GM12878 (cell line): ENCODE data around the gene PDLIM4. TPM values are rescaled to one million over a fixed set of nuclear protein-coding genes. Genes with fewer than 3 reads are reported as not detected.

ENCODE experiments used
- ATAC-seq: fragments of 200-7000 bp; cut with Tn5 transposase; 3 replicates; pipeline ENCODE4 v1.9.1; 2020; ENCODE audit warnings: mild to moderate bottlenecking, moderate library complexity
- BruUV-seq: library from RNA; stranded (reverse); fragments of 400-500 nt; replicated peaks from 2 replicates; lab custom pipeline; 2021; lab: Mats Ljungman, UMichigan
- CTCF ChIA-PET: fragments of 300-600 bp; sonication (Branson Sonifier 250); formaldehyde crosslinking; extraction: SDS; loops from one replicate; lab custom pipeline; 2021; ENCODE audit warnings: inconsistent platforms; lab: Yijun Ruan, JAX
- POLR2A ChIA-PET: fragments of 350-600 bp; formaldehyde crosslinking; extraction: SDS; loops from one replicate; lab custom pipeline; 2021; ENCODE audit warnings: inconsistent platforms; lab: Charles Lee
- RAD21 ChIA-PET: fragments of 300-600 bp; sonication (Branson Sonifier 250); formaldehyde crosslinking; loops from one replicate; lab custom pipeline; 2023; ENCODE audit warnings: antibody characterized with exemption; ENCODE audit not compliant: unreplicated experiment; lab: Charles Lee
- SMC1A ChIA-PET: fragments of 300-600 bp; sonication (Branson Sonifier 250); formaldehyde crosslinking; loops from one replicate; lab custom pipeline; 2023; ENCODE audit not compliant: unreplicated experiment, uncharacterized antibody; lab: Charles Lee
- DNase-seq: peaks from one replicate; pipeline ENCODE4 v3.0.0-alpha.2; 2011; ENCODE audit warnings: low read depth, low spot score
- FAIRE-seq: peaks from 3 replicates; lab custom pipeline; 2011; peaks lifted over from hg19 to GRCh38; lab: Jason Lieb, UNC
- H2AFZ ChIP-seq: 2 replicates; pipeline ENCODE4 v1.6.0; 2011; ENCODE audit warnings: low read depth, low read length, control low read depth; ENCODE audit not compliant: control insufficient read depth
- H3K27ac ChIP-seq: 2 replicates; pipeline ENCODE4 v1.5.1; 2011; ENCODE audit warnings: control low read depth; ENCODE audit not compliant: control insufficient read depth, insufficient read depth
- H3K27me3 ChIP-seq, 2 experiments: replicated peaks in 1 of 2; 2 replicates each; pipeline versions ENCODE4 v1.6.0 to v1.6.1; 2011; ENCODE audit warnings: low read length in 1 of 2; ENCODE audit not compliant: control insufficient read depth in 2 of 2, insufficient read depth in 2 of 2
- H3K36me3 ChIP-seq, 2 experiments: 2 replicates each; pipeline ENCODE4 v1.5.1; 2011; ENCODE audit warnings: low read length in 1 of 2; ENCODE audit not compliant: control insufficient read depth in 2 of 2, insufficient read depth in 2 of 2
- H3K4me1 ChIP-seq: 2 replicates; pipeline ENCODE4 v1.6.1; 2011; ENCODE audit warnings: mild to moderate bottlenecking, low read length, moderate library complexity, mixed read lengths; ENCODE audit not compliant: control insufficient read depth, insufficient read depth
- H3K4me2 ChIP-seq: 2 replicates; pipeline ENCODE4 v1.6.0; 2011; ENCODE audit warnings: control low read depth; ENCODE audit not compliant: control insufficient read depth, insufficient read depth
- H3K4me3 ChIP-seq: fragments of 200-600 bp; sonication (generic); 2 replicates; pipeline ENCODE4 v1.5.1; 2016
- H3K79me2 ChIP-seq: 2 replicates; pipeline ENCODE4 v1.6.0; 2011; ENCODE audit warnings: low read length; ENCODE audit not compliant: control insufficient read depth, insufficient read depth
- H3K9ac ChIP-seq: 2 replicates; pipeline ENCODE4 v1.8.0; 2011; ENCODE audit warnings: low read length, control low read depth, mixed read lengths; ENCODE audit not compliant: control insufficient read depth, insufficient read depth
- H3K9me3 ChIP-seq: replicated peaks from 3 replicates; pipeline ENCODE4 v1.5.1; 2011; ENCODE audit warnings: mild to moderate bottlenecking, low read length; ENCODE audit not compliant: control insufficient read depth, insufficient read depth
- H4K20me1 ChIP-seq: 2 replicates; pipeline ENCODE4 v1.6.0; 2011; ENCODE audit not compliant: control insufficient read depth, insufficient read depth
- BACH1 ChIP-seq: fragments of 450-650 bp; IDR thresholded peaks from 2 replicates; pipeline ENCODE4 v1.6.1; 2017; ENCODE audit warnings: mild to moderate bottlenecking, borderline replicate concordance
- CBX5 ChIP-seq: sonication (generic); IDR thresholded peaks from 2 replicates; pipeline ENCODE4 v1.6.1; 2016; ENCODE audit warnings: low read depth, moderate library complexity, mild to moderate bottlenecking, inconsistent platforms
- CREB1 ChIP-seq: IDR thresholded peaks from 2 replicates; pipeline ENCODE4 v1.6.1; 2012; ENCODE audit warnings: low read depth, mild to moderate bottlenecking, inconsistent platforms
- EED ChIP-seq: sonication (generic); IDR thresholded peaks from 2 replicates; pipeline ENCODE4 v1.6.1; 2016; ENCODE audit warnings: antibody characterized with exemption, low read depth
- GATAD2B ChIP-seq: fragments of 450-650 bp; conservative IDR thresholded peaks from 2 replicates; pipeline ENCODE4 v1.6.1; 2017; ENCODE audit warnings: low read depth, mild to moderate bottlenecking, moderate library complexity
- LARP7 ChIP-seq: fragments of 450-650 bp; IDR thresholded peaks from 2 replicates; pipeline ENCODE4 v1.6.1; 2017; ENCODE audit warnings: mild to moderate bottlenecking
- MTA2 ChIP-seq: fragments of 450-650 bp; IDR thresholded peaks from 2 replicates; pipeline ENCODE4 v1.6.1; 2016; ENCODE audit warnings: low read depth, mild to moderate bottlenecking, moderate library complexity
- MXI1 ChIP-seq: fragments of 150-350 bp; IDR thresholded peaks from 2 replicates; pipeline ENCODE4 v1.6.1; 2011; ENCODE audit warnings: low read depth, mild to moderate bottlenecking, inconsistent platforms, low read length, improper control_type of control experiment
- NBN ChIP-seq: fragments of 450-650 bp; IDR thresholded peaks from 2 replicates; pipeline ENCODE4 v1.6.1; 2016
- NKRF ChIP-seq: fragments of 450-650 bp; conservative IDR thresholded peaks from 2 replicates; pipeline ENCODE4 v1.6.1; 2017; ENCODE audit warnings: mild to moderate bottlenecking, moderate library complexity
- NR2F1 ChIP-seq: fragments of 450-650 bp; conservative IDR thresholded peaks from 2 replicates; pipeline ENCODE4 v1.6.1; 2017; ENCODE audit warnings: mild to moderate bottlenecking
- POLR2A ChIP-seq: IDR thresholded peaks from 2 replicates; pipeline ENCODE4 v1.6.1; 2011; ENCODE audit warnings: low read depth, mild to moderate bottlenecking, low read length
- POU2F2 ChIP-seq: IDR thresholded peaks from 3 replicates; pipeline ENCODE4 v1.6.1; 2011; ENCODE audit warnings: low read depth, mild to moderate bottlenecking, low read length, borderline replicate concordance
- RCOR1 ChIP-seq: conservative IDR thresholded peaks from 2 replicates; pipeline ENCODE4 v1.6.1; 2012; ENCODE audit warnings: low read depth, low read length, improper control_type of control experiment
- RUNX3 ChIP-seq: IDR thresholded peaks from 2 replicates; pipeline ENCODE4 v1.6.1; 2012; ENCODE audit warnings: low read length, inconsistent platforms
- TAF1 ChIP-seq: IDR thresholded peaks from 2 replicates; pipeline ENCODE4 v1.6.1; 2011; ENCODE audit warnings: mild to moderate bottlenecking, low read depth, low read length, borderline replicate concordance
- ZBTB33 ChIP-seq: fragments of 450-650 bp; IDR thresholded peaks from 2 replicates; pipeline ENCODE4 v1.6.1; 2017; ENCODE audit warnings: mild to moderate bottlenecking
- ZNF217 ChIP-seq: fragments of 450-650 bp; IDR thresholded peaks from 2 replicates; pipeline ENCODE4 v1.6.1; 2017; ENCODE audit warnings: antibody characterized with exemption, mild to moderate bottlenecking
- WGBS: methylation state at CpG from one replicate; pipeline ENCODE4 v1.1.6; 2016; ENCODE audit warnings: low lambda C conversion rate; ENCODE audit not compliant: insufficient replicate concordance, insufficient coverage; ENCODE audit errors: missing lambda C conversion rate; 5-methylcytosine and 5-hydroxymethylcytosine counted together
- in situ Hi-C: fragments of 300-500 bp; cut with MboI; formaldehyde crosslinking; loops from 9 replicates; pipeline ENCODE4 v1.14.3; 2018; ENCODE audit warnings: mixed read lengths
- intact Hi-C: fragments of 100-400 bp; cut with micrococcal nuclease; formaldehyde crosslinking; loops from one replicate; pipeline ENCODE4 v1.14.2; 2022; ENCODE audit not compliant: unreplicated experiment
- polyA plus RNA-seq, 11 experiments: library from polyadenylated mRNA; depleted of rRNA in 4 of 11; unstranded in 6 of 11; stranded (reverse) in 5 of 11; fragments of >200 nt; fragmentation: Nextera tagmentation in 4 of 11; fragmentation: Illumina TruSeq in 1 of 11; extraction: Ambion mirVana in 4 of 11; extraction: Trizol in 1 of 11; gene quantifications; 1 replicate in 1 of 11; 2 replicates in 10 of 11; pipeline versions ENCODE4 v1.2.1 to v1.2.3, GENCODE V29; 2011 to 2016; ENCODE audit warnings: inconsistent platforms in 2 of 11, missing spikeins in 2 of 11, low read depth in 1 of 11
- total RNA-seq, 4 experiments: library from RNA; depleted of rRNA in 3 of 4; stranded (reverse); fragments of >200 nt in 3 of 4; fragmentation: Illumina TruSeq in 1 of 4; extraction: Trizol in 1 of 4; gene quantifications; 2 replicates each; pipeline versions ENCODE4 v1.2.1 to v1.2.3, GENCODE V29; 2013 to 2021
- TF ChIP-seq, protein P1 (sequence below): fragments of 450-650 bp; IDR thresholded peaks from 2 replicates; pipeline ENCODE4 v1.6.1; 2016; ENCODE audit warnings: mild to moderate bottlenecking

PDLIM4 gene
- total and polyA plus RNA-seq, 10 of the 15 experiments (the other 5 are each of a cell fraction or from before 2014, with no cell fraction given) = 0.13 to 1.7 (median 0.39) TPM; not detected in 3

DNA sequence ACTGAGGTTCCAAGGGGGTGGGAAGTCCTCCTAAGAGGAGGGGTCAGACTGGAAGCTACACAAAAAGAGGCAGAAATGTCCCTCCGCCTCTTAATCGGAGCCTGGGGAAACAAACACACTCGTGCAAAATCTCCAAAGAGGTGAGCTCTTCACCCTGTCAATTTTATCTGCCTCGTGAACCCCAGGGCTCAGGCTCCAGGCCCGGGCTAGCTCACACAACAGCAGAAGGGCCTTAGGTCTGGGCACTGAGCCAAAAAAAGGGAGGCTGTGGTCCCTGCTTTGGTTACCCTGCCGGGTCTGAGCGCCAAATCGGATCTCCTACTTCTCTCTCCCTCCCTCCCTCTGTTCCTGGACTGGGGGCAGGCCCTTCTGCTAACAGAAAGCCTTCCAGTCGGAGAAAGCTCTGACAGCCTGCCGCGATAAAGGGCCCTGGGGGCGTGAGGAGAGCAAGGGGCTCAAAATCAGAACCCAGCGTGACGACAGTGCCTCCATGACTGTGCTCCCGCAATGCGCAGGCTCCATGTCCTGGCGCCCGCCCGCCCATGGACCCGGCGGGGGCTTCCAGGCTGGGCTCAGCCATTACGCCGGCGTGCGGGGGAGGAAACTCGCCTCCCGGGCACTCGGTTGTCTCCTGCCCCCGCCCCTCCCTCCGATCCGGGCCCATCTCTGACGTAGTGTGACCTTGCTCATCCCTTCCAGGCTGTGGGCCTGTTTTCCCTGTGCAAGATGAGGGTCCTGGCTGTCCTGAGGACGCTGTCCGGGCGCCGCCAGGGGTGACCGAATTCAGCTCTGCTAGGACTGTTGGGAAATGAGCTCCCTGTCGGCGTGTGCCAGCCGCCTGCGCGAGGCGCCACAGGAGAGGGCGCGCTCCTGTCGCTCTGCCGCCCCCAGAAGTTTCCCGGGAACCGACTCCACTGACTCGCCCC, 35.8 kb downstream of the PDLIM4 start:
- POLR2A ChIA-PET = interaction anchor here (0.5 to 2.1 kb wide), 16 partner anchors 8 to 761 kb away, joined by 3 to 18 read pairs (median 4); partner anchors contain the start of genes IRF1 and P4HA2
- Histone ChIP-seq H4K20me1 (no peaks in the 10 kb centered on the region; the same call in 1 of the 2 replicates), H3K27me3 (peaks cover 5 to 25% of the 10 kb centered on the region in 2 experiments; a peak in 3 of 4 replicates), H3K4me3 (peak overlapping the region; percentile 70), H3K4me1 (peaks cover 21% of the 10 kb centered on the region), H3K9ac (peak overlapping the region; percentile 58), H3K9me3 (no peaks in the 10 kb centered on the region), H3K79me2 (no peaks in the 10 kb centered on the region), H3K4me2 (peak overlapping the region; percentile 99), H2AFZ (peak overlapping the region; percentile 91), H3K27ac (no peak overlapping the region), H3K36me3 (no peaks in the 10 kb centered on the region)
- ATAC-seq = peak; percentile 67
- DNase-seq = no peak
- SMC1A ChIA-PET = interaction anchor here (0.5 to 4.3 kb wide), 17 partner anchors 10 to 1027 kb away, joined by 3 to 38 read pairs (median 4); partner anchors contain the start of gene SLC22A5
- intact Hi-C loops = no loop called here
- BruUV-seq = no TSS peak
- no peak for FAIRE-seq
- WGBS = 8% methylated on average over 50 of the region's 50 CpGs
- RAD21 ChIA-PET = interaction anchor here (0.6 to 4.9 kb wide), 20 partner anchors 11 to 435 kb away, joined by 3 to 38 read pairs (median 4); partner anchors contain the start of gene SLC22A5
- in situ Hi-C loops = no loop called here
- CTCF ChIA-PET = interaction anchor here (0.8 to 5.6 kb wide), 16 partner anchors 10 to 187 kb away, joined by 3 to 66 read pairs (median 5); no protein-coding TSS in a partner anchor
- TF ChIP-seq NBN = 0 out of 2 replicates have a peak, but pooled peaks have one; percentile 51
- TF ChIP-seq, protein P1, sequence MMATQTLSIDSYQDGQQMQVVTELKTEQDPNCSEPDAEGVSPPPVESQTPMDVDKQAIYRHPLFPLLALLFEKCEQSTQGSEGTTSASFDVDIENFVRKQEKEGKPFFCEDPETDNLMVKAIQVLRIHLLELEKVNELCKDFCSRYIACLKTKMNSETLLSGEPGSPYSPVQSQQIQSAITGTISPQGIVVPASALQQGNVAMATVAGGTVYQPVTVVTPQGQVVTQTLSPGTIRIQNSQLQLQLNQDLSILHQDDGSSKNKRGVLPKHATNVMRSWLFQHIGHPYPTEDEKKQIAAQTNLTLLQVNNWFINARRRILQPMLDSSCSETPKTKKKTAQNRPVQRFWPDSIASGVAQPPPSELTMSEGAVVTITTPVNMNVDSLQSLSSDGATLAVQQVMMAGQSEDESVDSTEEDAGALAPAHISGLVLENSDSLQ = 0 out of 2 replicates have a peak, but pooled peaks have one; percentile 11
- peak; percentile 37; the same call in 1 of the 2 replicates for TF ChIP-seq RUNX3
- no peak for TF ChIP-seq RCOR1
- TF ChIP-seq BACH1 = peak; percentile 11; the same call in 1 of the 2 replicates
- TF ChIP-seq NKRF = peak; percentile 41; the same call in 1 of the 2 replicates
- peak; percentile 53 for TF ChIP-seq CREB1
- no peak for TF ChIP-seq MTA2
- peak; percentile 84; the same call in 1 of the 2 replicates for TF ChIP-seq GATAD2B
- no peak for TF ChIP-seq ZBTB33
- 0 out of 2 replicates have a peak, but pooled peaks have one; percentile 19 for TF ChIP-seq ZNF217
- no peak for TF ChIP-seq CBX5
- TF ChIP-seq NR2F1 = peak; percentile 80
- TF ChIP-seq TAF1 = 0 out of 2 replicates have a peak, but pooled peaks have one; percentile 41
- TF ChIP-seq EED = peak; percentile 40
- TF ChIP-seq POU2F2 = 0 out of 3 replicates have a peak, but pooled peaks have one; percentile 25
- peak; percentile 62; the same call in 1 of the 2 replicates for TF ChIP-seq LARP7
- no peak for TF ChIP-seq MXI1
- TF ChIP-seq POLR2A = peak; percentile 60; the same call in 1 of the 2 replicates
